HG03521 (cell line): ENCODE measurements around the gene TPI1.

ENCODE experiments used
- ATAC-seq: cut with Tn5 transposase; IDR thresholded peaks from one replicate; pipeline ENCODE4 v1.9.1; 2021; ENCODE audit warnings: mild to moderate bottlenecking, moderate library complexity; ENCODE audit not compliant: unreplicated experiment

TPI1 gene

DNA sequence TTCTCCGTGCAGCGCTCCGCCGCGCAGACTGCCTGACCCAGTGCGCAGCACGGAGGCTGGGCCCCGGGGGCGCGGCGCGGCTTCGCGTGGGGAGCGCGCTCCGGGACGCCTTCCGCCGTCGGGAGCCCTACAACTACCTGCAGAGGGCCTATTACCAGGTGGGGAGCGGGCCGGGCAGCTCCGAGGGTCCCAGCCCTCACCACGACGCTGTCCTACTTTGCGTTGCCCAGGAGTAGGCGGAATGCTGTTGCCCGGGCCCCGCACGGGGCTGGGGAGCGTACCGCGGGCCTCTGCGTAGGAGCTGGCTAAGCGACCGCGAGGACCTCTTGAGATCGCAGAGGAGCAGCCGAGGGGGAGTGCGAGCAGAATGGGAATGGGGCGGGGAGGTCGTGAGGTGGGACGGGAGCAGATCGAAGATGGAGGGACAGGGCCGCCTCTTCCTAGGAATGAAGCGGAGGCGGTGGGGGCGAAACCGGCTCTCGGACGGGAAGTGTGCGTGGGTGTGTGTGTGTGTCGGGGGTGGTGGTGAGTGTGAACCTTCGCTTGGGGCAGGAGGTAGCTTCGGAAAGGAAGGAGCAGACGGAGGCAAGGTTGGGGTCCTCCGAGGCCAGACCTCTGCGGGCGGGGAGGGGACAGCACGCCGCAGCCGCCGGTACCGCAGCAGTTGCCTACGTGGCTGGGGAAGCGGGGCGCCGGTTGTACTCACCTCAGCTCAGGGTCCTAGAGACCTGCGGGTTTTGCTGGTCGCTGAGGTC, 38.4 kb upstream of the TPI1 start:
- ATAC-seq: no peak

DNA sequence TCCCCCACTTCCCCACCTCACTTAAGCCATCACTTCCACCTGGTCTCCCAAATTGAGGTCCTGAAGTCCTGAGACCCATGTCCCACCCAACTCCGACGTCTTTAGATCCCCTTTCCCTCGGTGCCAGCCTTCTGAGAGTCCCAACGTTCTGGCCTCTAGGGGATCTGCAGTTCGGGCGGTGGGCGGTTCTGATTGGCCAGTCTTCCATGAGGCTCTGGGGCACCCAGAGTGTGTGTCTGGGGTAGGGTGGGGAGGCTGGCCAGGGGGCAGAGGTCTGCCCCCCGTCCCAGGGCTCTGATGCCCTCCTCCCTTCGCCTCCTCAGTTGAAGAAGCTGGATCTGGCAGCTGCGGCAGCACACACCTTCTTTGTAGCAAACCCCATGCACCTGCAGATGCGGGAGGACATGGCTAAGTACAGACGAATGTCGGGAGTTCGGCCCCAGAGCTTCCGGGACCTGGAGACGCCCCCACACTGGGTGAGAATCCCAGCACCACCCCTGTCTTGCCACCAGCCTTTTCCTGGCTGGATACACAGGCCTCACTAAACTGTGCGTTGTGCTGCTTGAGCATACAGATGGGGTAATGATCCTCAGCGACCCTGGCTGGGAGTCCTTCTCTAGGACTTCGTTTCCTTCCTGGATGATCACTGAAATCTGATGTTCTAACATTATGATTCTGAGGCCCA, 37.7 kb upstream of the TPI1 start:
- ATAC-seq: no peak

DNA sequence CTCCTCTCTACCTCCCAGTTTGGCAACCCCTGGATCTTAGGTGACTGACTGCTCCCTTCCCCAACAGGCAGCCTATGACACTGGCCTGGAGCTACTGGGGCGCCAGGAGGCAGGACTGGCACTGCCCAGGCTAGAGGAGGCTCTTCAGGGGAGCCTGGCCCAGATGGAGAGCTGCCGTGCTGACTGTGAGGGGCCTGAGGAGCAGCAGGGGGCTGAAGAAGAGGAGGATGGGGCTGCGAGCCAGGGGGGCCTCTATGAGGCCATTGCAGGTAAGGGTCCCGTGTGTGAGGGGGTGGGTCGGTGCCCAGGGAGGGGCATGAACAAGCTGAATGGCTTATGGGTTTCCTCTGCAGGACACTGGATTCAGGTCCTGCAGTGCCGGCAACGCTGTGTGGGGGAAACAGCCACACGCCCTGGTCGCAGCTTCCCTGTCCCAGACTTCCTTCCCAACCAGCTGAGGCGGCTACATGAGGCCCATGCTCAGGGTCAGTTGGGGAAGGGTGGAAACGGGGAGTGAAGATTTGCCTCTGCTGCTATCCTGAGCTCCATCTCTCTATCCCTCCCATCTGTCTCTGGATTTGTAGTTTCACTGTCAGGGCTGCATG, 36.9 kb upstream of the TPI1 start:
- ATAC-seq: no peak

DNA sequence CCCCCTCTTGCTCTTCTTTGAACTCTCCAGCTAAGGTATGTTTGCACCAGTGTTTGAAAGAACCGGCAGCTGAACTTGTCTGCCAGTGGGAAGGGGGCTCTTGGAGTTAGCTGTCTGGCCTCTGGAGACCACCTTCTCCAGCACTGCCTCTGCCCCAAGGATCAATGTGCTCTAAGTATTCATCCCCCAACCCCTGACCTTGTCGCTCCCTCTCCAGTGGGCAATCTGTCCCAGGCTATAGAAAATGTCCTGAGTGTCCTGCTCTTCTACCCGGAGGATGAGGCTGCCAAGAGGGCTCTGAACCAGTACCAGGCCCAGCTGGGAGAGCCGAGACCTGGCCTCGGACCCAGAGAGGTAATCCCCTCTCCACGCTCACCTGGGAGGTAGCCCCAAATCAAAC, 36.3 kb upstream of the TPI1 start:
- ATAC-seq: no peak

DNA sequence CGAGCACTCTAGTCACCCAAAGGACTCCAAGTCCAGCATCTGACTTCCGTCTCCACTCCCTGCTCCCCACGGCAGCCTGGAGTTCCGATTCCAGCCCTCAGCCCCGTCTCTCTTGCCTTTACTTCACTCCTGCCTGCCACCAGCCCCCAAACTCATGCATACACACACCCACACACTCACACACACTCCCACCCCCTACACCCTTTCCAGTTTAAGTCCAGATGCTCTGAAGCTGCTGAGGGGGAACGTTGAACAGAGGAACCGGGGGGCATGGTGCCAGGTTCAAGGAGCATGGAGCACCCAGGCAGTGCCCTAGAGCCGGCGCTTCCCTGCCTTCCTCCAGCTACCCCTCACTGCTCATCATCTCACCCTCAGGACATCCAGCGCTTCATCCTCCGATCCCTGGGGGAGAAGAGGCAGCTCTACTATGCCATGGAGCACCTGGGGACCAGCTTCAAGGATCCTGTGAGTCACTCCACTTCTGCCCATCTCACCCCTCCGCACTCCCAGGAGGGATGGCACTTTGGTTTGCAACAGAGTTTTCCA, 35.8 kb upstream of the TPI1 start:
- ATAC-seq: no peak

DNA sequence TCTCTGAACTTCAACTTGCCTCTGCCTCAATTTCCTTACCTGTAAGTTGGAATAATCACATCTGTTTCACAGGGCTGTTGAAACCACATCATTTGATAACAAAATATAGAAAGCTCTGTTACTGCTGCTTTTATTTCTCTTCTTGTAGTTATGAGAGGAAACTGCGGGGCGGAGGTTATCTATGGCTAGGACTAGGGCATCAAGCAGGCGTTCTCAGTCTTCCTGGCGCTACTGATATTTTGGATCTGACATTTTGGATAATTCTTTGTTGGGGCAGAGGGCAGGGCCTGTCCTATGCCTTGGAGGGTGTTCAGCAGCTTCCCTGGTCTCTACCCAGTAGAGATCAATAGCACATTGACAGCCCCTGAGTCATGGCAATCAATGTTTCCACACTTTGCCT, 35.2 kb upstream of the TPI1 start:
- ATAC-seq: no peak

DNA sequence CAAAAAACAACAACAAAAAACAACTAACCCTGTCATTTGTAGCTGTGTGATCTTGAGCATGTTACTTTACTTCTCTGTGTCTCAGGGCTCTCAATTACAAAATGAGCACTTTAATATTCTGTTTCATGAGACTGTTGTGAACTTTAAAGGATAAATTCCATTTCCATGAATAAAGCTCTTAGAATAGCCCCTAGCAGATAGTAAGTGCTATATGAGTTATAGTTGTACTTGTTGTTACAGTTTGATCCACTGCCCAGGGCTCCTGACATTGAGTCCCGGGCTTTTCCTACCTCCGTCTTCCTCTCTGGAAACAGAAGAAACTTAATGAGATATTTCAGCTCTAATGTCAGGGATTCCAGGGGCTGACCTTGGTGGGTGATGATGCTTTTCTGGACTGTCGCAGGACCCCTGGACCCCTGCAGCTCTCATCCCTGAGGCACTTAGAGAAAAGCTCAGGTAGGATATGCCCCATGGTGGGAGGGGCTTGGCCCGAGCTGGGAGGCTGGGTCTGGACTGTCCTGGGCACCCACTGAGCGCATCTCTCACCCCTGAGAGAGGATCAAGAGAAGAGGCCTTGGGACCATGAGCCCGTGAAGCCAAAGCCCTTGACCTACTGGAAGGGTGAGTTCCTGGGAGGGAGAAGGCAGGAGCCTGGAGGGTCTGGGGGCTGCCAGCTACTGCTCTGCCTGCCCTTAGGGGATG, 34.0 kb upstream of the TPI1 start:
- no peak for ATAC-seq

DNA sequence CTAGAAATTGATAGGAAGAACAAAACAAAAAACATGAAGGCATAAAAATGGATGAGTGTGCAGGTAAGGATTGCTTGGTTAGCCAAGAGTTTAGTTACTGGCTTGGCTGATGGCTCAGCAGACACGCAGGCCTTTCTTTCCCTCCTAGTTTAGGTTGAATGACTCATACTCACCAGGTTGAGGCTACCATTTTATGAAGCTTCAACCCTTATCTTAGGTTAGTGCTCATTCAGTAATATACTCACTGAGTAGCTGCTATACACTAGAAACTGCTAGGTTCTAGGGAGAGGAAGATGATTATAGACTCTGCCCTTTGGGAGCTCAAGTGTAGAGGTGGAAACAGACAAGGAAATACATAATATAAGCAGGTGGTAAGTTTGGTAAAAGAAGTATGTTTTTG, 33.1 kb upstream of the TPI1 start:
- no peak for ATAC-seq

DNA sequence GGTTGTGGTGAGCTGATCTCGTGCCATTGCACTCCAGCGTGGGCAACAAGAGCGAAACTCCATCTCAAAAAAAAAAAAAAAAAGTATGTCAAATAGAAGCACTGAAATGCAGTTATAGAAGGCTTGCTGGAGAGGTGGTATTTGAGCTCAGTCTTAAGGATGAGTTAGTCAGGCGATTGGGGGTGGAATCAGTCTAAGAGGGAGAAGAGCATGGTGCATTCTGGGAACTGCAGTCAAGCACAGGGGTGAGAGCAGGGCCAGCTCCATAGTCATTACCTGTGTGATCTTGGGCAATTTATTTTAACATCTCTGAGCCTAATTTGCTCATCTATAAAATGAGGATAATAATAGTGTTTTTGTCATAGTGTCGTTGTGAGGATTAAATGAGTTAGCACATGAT, 32.5 kb upstream of the TPI1 start:
- no peak for ATAC-seq

DNA sequence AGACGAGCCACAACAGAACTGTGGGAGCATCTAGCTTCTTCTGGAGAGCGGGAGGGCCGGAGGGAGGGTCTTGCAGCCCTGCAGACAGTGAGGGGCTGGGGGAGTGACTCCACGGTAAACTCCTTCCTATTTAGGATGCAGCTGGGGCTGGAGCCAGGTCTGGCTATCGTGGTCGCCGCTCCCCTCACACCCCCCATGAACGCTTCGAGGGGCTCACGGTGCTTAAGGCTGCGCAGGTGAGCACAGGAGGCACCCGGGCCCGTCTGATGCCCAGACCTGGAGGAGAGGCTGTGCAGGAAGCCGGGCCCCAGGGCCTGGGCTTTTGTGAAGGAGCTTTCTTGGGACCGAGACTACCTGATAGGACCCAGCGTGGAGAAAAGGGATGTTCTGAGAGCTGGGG, 30.5 kb upstream of the TPI1 start:
- no peak for ATAC-seq

DNA sequence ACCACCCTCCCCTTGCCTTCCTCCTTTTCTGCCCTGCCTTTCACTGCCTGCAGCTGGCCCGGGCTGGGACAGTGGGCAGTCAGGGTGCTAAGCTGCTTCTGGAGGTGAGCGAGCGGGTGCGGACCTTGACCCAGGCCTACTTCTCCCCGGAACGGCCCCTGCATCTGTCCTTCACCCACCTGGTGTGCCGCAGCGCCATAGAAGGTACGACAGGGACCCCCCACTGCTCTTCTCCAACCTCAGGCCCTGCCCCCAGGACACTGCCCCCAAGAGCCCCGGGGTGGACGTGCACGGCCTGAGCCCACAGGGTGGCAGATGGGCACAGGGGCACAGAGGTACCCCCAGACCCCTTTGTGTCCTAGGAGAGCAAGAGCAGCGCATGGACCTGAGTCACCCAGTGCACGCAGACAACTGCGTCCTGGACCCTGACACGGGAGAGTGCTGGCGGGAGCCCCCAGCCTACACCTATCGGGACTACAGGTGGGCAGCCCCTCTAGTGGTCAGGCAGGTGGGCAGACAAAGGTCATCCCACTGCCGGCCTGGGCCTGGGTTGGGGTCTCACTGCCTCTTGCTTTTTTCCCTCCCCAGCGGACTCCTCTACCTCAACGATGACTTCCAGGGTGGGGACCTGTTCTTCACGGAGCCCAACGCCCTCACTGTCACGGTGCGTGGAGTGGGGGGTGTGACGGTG, 29.8 kb upstream of the TPI1 start:
- no peak for ATAC-seq

DNA sequence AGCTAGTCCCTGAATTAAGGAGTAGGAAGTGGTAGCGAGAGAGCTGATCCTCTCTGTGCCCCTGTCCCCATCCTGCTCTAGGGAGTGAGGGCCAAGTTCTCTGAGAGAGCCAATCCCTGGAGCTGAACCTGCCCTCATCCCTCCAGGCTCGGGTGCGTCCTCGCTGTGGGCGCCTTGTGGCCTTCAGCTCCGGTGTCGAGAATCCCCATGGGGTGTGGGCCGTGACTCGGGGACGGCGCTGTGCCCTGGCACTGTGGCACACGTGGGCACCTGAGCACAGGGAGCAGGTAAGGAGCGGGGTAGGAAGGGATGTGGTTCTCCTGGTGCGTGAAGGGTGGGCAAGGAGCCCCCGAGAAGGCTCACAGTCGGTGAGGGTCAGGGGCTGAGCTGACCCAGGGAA, 28.5 kb upstream of the TPI1 start:
- ATAC-seq: no peak

DNA sequence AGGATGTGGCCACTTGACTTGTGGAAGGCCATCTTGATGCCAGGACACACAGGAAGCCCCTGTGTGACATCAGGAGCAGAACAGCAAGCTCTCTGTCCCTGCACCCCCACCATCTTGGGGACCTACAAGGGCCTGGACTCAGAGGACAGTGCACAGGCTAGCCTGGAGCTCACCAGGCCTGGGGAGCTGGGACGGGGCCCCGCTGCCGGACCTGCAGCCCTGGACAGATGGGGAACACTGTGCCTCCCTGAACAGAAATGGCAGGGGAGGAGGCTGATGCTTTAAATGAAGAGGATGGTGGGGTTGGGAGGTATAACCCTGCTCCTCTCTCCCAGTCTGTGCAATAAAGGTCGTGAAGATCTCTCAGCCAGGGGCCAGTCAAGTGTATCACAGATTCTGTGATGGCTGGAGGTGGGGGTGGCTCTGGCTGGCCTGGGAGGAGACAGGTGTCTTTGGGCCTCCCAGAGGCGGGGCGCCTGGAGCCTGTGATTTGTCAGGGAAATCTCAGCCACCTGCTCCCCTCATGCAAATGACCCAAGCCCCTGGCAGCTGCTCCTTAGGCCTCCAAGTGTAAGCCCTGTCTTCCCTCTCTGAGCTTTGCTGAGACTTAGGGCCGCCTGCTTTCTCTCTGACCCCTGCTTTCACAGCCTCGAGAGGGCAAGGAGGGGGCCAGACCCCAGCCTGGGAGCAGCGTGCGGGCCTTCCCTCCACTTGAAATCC, 27.7 kb upstream of the TPI1 start:
- peak; percentile 75 for ATAC-seq

DNA sequence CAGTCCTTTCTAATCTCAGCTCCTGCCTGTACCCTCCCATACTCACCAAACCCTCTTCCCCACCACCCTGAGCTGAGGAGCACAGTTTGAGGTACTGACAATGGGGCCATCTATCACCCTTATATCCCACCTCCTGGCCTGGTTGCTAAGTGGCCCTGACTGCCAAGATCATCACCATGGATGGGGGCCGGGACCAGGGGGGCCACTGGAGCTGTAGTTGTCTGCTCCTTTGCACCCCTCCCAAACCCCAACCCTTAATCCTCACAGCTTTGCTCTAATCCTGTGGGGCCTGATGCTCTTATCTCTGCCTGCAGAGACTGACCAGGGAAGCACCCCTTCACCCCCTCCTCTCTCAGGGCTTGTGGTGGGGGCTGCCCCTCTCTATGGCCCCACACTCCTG, 27.0 kb upstream of the TPI1 start:
- no peak for ATAC-seq

DNA sequence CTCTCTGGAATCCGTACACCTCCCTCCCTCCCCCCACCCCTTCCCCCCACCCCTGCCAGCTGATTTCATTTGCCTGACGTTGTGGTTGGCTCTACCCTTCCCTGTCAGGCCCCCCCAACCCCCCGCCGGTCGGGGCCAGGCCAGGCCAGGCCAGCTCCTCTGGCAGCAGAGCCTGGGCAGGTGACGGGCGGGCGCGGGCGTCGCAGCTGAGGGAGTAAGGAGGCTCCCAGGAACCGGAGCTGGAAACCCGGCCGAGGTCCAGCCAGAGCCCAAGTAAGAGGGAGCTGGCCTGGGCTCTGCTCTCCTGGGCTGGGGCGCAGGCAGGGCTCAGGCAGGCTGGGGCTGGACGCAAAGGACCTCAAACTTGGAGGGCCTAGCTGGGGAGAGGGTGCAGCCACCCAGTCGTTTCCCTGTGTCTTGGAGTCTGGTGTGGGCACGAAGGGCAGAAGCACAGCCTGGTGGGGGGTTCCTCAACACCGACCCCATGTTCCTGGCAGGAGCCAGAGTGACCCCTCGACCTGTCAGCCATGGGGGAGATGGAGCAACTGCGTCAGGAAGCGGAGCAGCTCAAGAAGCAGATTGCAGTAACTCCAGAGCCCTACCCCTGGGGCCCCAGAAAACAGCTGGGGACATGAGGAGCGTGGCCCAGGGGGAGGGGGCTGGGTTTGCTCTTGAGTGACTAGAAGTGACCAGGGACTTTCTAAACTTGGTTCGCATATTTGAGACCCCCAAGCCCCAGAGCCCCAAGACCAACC, 26.4 kb upstream of the TPI1 start, which contains the start of gene GNB3:
Gene GNB3 (plus strand): TSS at position 165 of the 755 bp plus-strand sequence. CDS start 363 bp downstream, at position 528.
- ATAC-seq: no peak

DNA sequence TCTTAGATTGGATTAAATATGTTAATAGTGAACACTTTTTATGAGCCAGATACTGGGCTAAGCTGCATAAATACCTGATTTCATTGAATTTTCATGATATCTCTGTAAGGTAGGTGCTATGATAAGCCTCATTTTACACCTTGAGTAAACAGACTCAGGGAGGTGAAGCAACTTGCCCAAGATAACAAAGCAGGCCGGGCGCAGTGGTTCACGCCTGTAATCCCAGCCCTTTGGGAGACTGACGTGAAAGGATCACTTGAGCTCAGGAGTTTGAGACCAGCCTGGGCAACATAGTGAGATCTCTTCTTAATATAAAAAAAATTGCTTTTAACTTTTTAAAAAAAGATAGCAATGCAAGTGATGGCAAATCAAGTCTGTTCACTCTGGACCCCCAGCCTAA, 25.3 kb upstream of the TPI1 start:
- ATAC-seq: no peak

DNA sequence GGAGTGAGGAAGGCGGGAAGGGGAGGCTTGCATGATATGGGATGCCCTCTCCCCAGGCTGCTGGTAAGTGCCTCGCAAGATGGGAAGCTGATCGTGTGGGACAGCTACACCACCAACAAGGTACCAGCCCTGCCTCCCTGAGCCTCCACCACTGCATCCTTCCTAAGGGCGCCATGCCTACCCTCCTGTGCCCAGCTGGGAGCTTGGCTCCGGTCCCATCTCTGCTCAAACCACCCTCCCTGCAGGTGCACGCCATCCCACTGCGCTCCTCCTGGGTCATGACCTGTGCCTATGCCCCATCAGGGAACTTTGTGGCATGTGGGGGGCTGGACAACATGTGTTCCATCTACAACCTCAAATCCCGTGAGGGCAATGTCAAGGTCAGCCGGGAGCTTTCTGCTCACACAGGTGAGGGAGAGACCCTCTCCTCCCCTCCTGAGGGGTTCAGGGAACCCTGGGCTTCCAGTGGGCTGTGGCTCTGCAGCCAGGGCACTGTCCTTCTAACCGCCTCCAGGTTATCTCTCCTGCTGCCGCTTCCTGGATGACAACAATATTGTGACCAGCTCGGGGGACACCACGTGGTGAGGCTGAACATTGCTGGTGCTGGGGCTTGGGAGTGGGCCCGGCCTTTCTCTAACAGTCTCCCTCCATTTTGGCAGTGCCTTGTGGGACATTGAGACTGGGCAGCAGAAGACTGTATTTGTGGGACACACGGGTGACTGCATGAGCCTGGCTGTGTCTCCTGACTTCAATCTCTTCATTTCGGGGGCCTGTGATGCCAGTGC, 24.0 kb upstream of the TPI1 start:
- ATAC-seq: no peak

DNA sequence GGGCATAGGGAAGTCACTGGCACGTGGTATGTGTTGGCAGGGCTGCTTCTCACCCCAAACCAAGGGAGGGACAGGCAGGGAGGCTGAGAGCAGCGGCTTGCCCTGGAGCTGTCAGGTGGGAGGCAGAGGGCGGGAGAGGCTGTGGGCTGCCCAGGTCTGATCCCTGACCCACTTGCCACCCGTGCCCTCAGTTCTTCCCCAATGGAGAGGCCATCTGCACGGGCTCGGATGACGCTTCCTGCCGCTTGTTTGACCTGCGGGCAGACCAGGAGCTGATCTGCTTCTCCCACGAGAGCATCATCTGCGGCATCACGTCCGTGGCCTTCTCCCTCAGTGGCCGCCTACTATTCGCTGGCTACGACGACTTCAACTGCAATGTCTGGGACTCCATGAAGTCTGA, 21.9 kb upstream of the TPI1 start:
- ATAC-seq: no peak
